Lower leg skin (tissue), 3 donors: Measurements from ENCODE around the gene DNAH6.

Source experiments
- CTCF ChIP-seq, 3 donors: fragments of 450-650 bp; IDR thresholded peaks; one replicate each; pipeline ENCODE4 v1.5.1; 2016; ENCODE audit warnings: antibody characterized with exemption in 3 of 3, mild to moderate bottlenecking in 3 of 3, moderate library complexity in 2 of 3
- POLR2A ChIP-seq, 2 donors: fragments of 450-650 bp; IDR thresholded peaks; one replicate each; pipeline ENCODE4 v1.6.1; 2016 to 2017; ENCODE audit warnings: antibody characterized with exemption in 2 of 2, mild to moderate bottlenecking in 1 of 2, moderate library complexity in 1 of 2

GRCh38 chr2:84647267-84647666, 131.0 kb downstream of the DNAH6 start:
- TF ChIP-seq CTCF (IDR thresholded peaks at IDR 0.05) = no peak
- TF ChIP-seq POLR2A (IDR thresholded peaks at IDR 0.05) = no peak
